HCT116 (cell line): ENCODE measurements around the gene GNAI2. TPM values are rescaled to one million over a fixed set of nuclear protein-coding genes. Genes with fewer than 3 reads are reported as not detected.

Experiments used
- ATAC-seq: fragments of 200-7000 bp; cut with Tn5 transposase; 2 replicates; pipeline ENCODE4 v1.9.1; 2020; ENCODE audit warnings: mild to moderate bottlenecking, moderate library complexity
- BruUV-seq: library from RNA; stranded (reverse); fragments of 400-500 nt; replicated peaks from 2 replicates; lab custom pipeline; 2021; lab: Mats Ljungman, UMichigan
- CTCF ChIA-PET: fragments of 300-600 bp; sonication (Branson Sonifier 250); formaldehyde crosslinking; loops from one replicate; lab custom pipeline; 2021; ENCODE audit warnings: antibody characterized with exemption; lab: Charles Lee
- POLR2A ChIA-PET: fragments of 300-600, 350-600 bp; sonication (Branson Sonifier 250); formaldehyde crosslinking; loops from one replicate; lab custom pipeline; 2021; ENCODE audit warnings: antibody characterized with exemption; lab: Charles Lee
- RAD21 ChIA-PET, 2 experiments: fragments of 300-600 bp; sonication (Branson Sonifier 250); formaldehyde crosslinking; loops; one replicate each; lab custom pipeline; 2023; ENCODE audit warnings: low total read pairs in 2 of 2; ENCODE audit not compliant: uncharacterized antibody in 2 of 2, unreplicated experiment in 2 of 2, low non-redundant PET in 1 of 2; lab: Charles Lee
- DNase-seq: peaks from one replicate; pipeline ENCODE4 v3.0.0-alpha.2; 2010; ENCODE audit warnings: low read depth, low spot score
- H2AFZ ChIP-seq: fragments of 200-600 bp; shearing (Covaris generic), sonication (generic); 2 replicates; pipeline ENCODE4 v1.6.1; 2017; ENCODE audit warnings: low read depth, mixed run types, mixed read lengths, antibody characterized with exemption, low read length; ENCODE audit not compliant: poor library complexity, severe bottlenecking
- H3K27ac ChIP-seq: 2 replicates; pipeline ENCODE4 v1.5.1; 2012; ENCODE audit warnings: low read depth, low read length
- H3K27me3 ChIP-seq: fragments of 200-600 bp; sonication (generic); 2 replicates; pipeline ENCODE4 v1.6.1; 2016; ENCODE audit warnings: mixed run types, low read length, mixed read lengths; ENCODE audit not compliant: insufficient read depth
- H3K36me3 ChIP-seq, 2 experiments: fragments of 200-500 bp in 1 of 2; fragments of 200-600 bp in 1 of 2; sonication (Bioruptor generic) in 1 of 2; sonication (generic) in 1 of 2; 2 replicates each; pipeline versions ENCODE4 v1.5.1 to v1.6.1; 2014 to 2016; ENCODE audit warnings: low read length in 2 of 2, inconsistent platforms in 1 of 2, mixed read lengths in 1 of 2, mixed run types in 1 of 2; ENCODE audit not compliant: insufficient read depth in 2 of 2, control insufficient read depth in 1 of 2
- H3K4me1 ChIP-seq, 2 experiments: fragments of 200-600 bp in 1 of 2; sonication (generic) in 1 of 2; 2 replicates each; pipeline versions ENCODE4 v1.5.1 to v1.6.1; 2012 to 2017; ENCODE audit warnings: low read length in 2 of 2, inconsistent platforms in 1 of 2, mild to moderate bottlenecking in 1 of 2, mixed read lengths in 1 of 2, mixed run types in 1 of 2, moderate library complexity in 1 of 2; ENCODE audit not compliant: insufficient read depth in 2 of 2, control insufficient read depth in 1 of 2
- H3K4me2 ChIP-seq: fragments of 200-600 bp; sonication (generic); 2 replicates; pipeline ENCODE4 v1.6.1; 2017; ENCODE audit warnings: mixed run types, low read length, mixed read lengths
- H3K4me3 ChIP-seq, 2 experiments: fragments of 200-600 bp in 1 of 2; sonication (generic) in 1 of 2; replicated peaks in 1 of 2; 2 replicates each; pipeline ENCODE4 v1.5.1; 2011 to 2016; ENCODE audit warnings: low read length in 2 of 2, control low read depth in 1 of 2, low read depth in 1 of 2, mild to moderate bottlenecking in 1 of 2, mixed read lengths in 1 of 2, mixed run types in 1 of 2
- H3K79me2 ChIP-seq: fragments of 200-600 bp; sonication (generic); 2 replicates; pipeline ENCODE4 v1.6.1; 2017; ENCODE audit warnings: mild to moderate bottlenecking, mixed run types, low read length, moderate library complexity, mixed read lengths; ENCODE audit not compliant: insufficient read depth
- H3K9ac ChIP-seq: fragments of 200-600 bp; sonication (generic); 2 replicates; pipeline ENCODE4 v1.6.1; 2016; ENCODE audit warnings: low read length, mixed read lengths
- H3K9me2 ChIP-seq: fragments of 200-600 bp; sonication (generic), shearing (Covaris generic); 2 replicates; pipeline ENCODE4 v1.6.1; 2017; ENCODE audit warnings: mixed run types, mild to moderate bottlenecking, moderate library complexity; ENCODE audit not compliant: insufficient read depth
- H3K9me3 ChIP-seq, 2 experiments: fragments of 200-500 bp in 1 of 2; fragments of 200-600 bp in 1 of 2; sonication (Bioruptor generic) in 1 of 2; sonication (generic) in 1 of 2; 2 replicates each; pipeline ENCODE4 v1.6.1; 2014 to 2017; ENCODE audit warnings: low read length in 2 of 2, mixed read lengths in 2 of 2, inconsistent platforms in 1 of 2, low read depth in 1 of 2, mild to moderate bottlenecking in 1 of 2, mixed run types in 1 of 2, moderate library complexity in 1 of 2; ENCODE audit not compliant: control insufficient read depth in 1 of 2, insufficient read depth in 1 of 2
- H4K20me1 ChIP-seq: fragments of 200-600 bp; sonication (generic), shearing (Covaris generic); 2 replicates; pipeline ENCODE4 v1.6.1; 2017; ENCODE audit warnings: mixed run types, mild to moderate bottlenecking, moderate library complexity; ENCODE audit not compliant: insufficient read depth
- CBX3 ChIP-seq: IDR thresholded peaks from 2 replicates; pipeline ENCODE4 v1.6.1; 2012; ENCODE audit warnings: low read depth
- CEBPB ChIP-seq: IDR thresholded peaks from 2 replicates; pipeline ENCODE4 v1.6.1; 2012; ENCODE audit warnings: low read depth
- EGR1 ChIP-seq: IDR thresholded peaks from 2 replicates; pipeline ENCODE4 v1.6.1; 2012; ENCODE audit warnings: low read depth
- ELF1 ChIP-seq: IDR thresholded peaks from 2 replicates; pipeline ENCODE4 v1.6.1; 2012; ENCODE audit warnings: low read depth, borderline replicate concordance
- EZH2 ChIP-seq: fragments of 200-600 bp; sonication (generic); IDR thresholded peaks from 2 replicates; pipeline ENCODE4 v1.6.1; 2017; ENCODE audit warnings: antibody characterized with exemption, mixed run types
- EZH2phosphoT487 ChIP-seq: fragments of 200-600 bp; IDR thresholded peaks from 2 replicates; pipeline ENCODE4 v1.6.1; 2018; ENCODE audit warnings: antibody characterized with exemption, borderline replicate concordance
- FOSL1 ChIP-seq: IDR thresholded peaks from 2 replicates; pipeline ENCODE4 v1.6.1; 2012; ENCODE audit warnings: low read depth
- JUND ChIP-seq: IDR thresholded peaks from 2 replicates; pipeline ENCODE4 v1.6.1; 2012
- POLR2A ChIP-seq: IDR thresholded peaks from 2 replicates; pipeline ENCODE4 v1.7.0; 2011; ENCODE audit warnings: borderline replicate concordance; ENCODE audit not compliant: insufficient read depth, insufficient read length; ENCODE audit errors: extremely low read depth
- POLR2AphosphoS5 ChIP-seq: IDR thresholded peaks from 2 replicates; pipeline ENCODE4 v1.6.1; 2011; ENCODE audit warnings: mild to moderate bottlenecking, low read depth, low read length, moderate library complexity
- SIN3A ChIP-seq: IDR thresholded peaks from 2 replicates; pipeline ENCODE4 v1.6.1; 2012; ENCODE audit warnings: low read depth
- SP1 ChIP-seq: IDR thresholded peaks from 2 replicates; pipeline ENCODE4 v1.6.1; 2012; ENCODE audit warnings: low read depth
- SRF ChIP-seq: IDR thresholded peaks from 2 replicates; pipeline ENCODE4 v1.6.1; 2012; ENCODE audit warnings: low read depth
- YY1 ChIP-seq: IDR thresholded peaks from 2 replicates; pipeline ENCODE4 v1.6.1; 2011; ENCODE audit warnings: low read length, low read depth, moderate library complexity, mild to moderate bottlenecking; ENCODE audit not compliant: insufficient replicate concordance; ENCODE audit errors: extremely low read depth
- ZFX ChIP-seq: fragments of 450-650 bp; IDR thresholded peaks from 2 replicates; pipeline ENCODE4 v1.6.1; 2017
- ZNF274 ChIP-seq: fragments of 200-500 bp; sonication (Bioruptor generic); IDR thresholded peaks from 2 replicates; pipeline ENCODE4 v1.6.1; 2014; ENCODE audit warnings: mild to moderate bottlenecking, low read depth, low read length, inconsistent platforms
- intact Hi-C: fragments of 100-400 bp; cut with micrococcal nuclease; formaldehyde crosslinking; loops from 2 replicates; pipeline ENCODE4 v1.10.0; 2022
- total RNA-seq: library from RNA; stranded (reverse); gene quantifications from one replicate; pipeline ENCODE4 v1.2.1, GENCODE V29; 2021; ENCODE audit not compliant: unreplicated experiment
- TF ChIP-seq, protein P1 (sequence below), 3 experiments: fragments of 200-600 bp in 1 of 3; sonication (generic) in 1 of 3; IDR thresholded peaks in 2 of 3; conservative IDR thresholded peaks in 1 of 3; 2 replicates each; pipeline ENCODE4 v1.5.1; 2012 to 2017; ENCODE audit warnings: low read depth in 2 of 3, low read length in 2 of 3, antibody characterized with exemption in 1 of 3, borderline replicate concordance in 1 of 3, control low read depth in 1 of 3, mild to moderate bottlenecking in 1 of 3, mixed read lengths in 1 of 3, mixed run types in 1 of 3, moderate library complexity in 1 of 3; ENCODE audit not compliant: insufficient read depth in 1 of 3
- TF ChIP-seq, protein P2 (sequence below): IDR thresholded peaks from 2 replicates; pipeline ENCODE4 v1.6.1; 2012
- TF ChIP-seq, protein P3 (sequence below): IDR thresholded peaks from 2 replicates; pipeline ENCODE4 v1.6.1; 2012; ENCODE audit warnings: low read depth
- TF ChIP-seq, protein P4 (sequence below): IDR thresholded peaks from 2 replicates; pipeline ENCODE4 v1.6.1; 2012

Gene GNAI2
- total RNA-seq, 1 experiment from 2014 or later = 170 TPM

DNA sequence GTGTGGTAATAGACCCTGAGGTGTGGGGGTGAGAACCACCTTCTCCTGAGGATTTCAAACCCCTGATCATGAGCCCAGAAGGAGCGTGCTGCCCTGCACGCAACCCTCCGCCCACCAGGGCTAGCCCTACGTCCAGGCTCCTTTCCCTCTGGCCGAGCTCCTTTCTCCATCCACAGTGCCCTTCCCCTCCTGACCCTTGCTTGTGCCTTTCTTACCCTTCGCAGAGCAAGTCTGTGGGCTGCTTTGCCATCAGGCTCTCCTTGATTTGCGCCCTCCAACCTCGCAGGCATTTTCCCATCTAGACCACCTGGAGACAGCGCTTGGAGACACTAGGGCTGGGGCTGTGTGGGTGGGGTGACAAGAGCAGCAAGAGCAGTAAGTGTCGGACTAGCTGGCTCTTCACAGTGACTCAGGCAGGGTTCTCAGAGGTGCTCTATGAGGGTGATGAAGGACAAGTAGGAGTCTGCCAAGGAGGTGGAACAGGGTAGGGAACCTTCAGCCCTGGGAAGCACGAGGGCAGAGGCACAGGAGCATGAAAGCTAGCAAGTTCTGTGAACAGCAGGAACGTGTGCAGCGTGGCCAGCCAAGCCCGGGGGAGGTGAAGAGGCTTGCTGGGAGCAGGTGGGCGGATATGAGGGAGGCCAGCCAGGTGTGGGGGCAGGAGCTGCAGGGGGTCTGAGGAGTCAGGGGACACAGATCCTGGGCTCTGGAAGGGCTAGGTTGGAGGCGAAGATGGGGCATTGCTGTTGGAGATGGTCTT, 33.5 kb upstream of the GNAI2 start:
- ChIA-PET POLR2A (interaction anchor here (1.7 kb wide), 1 partner anchor 23 kb away, joined by 4 read pairs; no protein-coding TSS in a partner anchor), CTCF (interaction anchor here (0.7 to 1.8 kb wide), 5 partner anchors 8 to 57 kb away, joined by 3 to 11 read pairs (median 5); no protein-coding TSS in a partner anchor), RAD21 (interaction anchor here in 1 of 2 experiments (0.5 kb wide), 1 partner anchor 7 kb away, joined by 7 read pairs; no protein-coding TSS in a partner anchor)
- DNase-seq = no peak
- no peak overlapping the region for H3K4me3 ChIP-seq
- peaks cover 10 to 41% of the 10 kb centered on the region in 2 experiments; a peak in 3 of 4 replicates for H3K4me1 ChIP-seq
- ATAC-seq = no peak
- no TSS peak for BruUV-seq
- H3K9me2 ChIP-seq = no peaks in the 10 kb centered on the region
- H3K4me2 ChIP-seq = no peak overlapping the region
- no peak for TF ChIP-seq EGR1
- no peak for TF ChIP-seq ELF1
- TF ChIP-seq ZFX = no peak
- no peak for TF ChIP-seq EZH2
- TF ChIP-seq, protein P1, sequence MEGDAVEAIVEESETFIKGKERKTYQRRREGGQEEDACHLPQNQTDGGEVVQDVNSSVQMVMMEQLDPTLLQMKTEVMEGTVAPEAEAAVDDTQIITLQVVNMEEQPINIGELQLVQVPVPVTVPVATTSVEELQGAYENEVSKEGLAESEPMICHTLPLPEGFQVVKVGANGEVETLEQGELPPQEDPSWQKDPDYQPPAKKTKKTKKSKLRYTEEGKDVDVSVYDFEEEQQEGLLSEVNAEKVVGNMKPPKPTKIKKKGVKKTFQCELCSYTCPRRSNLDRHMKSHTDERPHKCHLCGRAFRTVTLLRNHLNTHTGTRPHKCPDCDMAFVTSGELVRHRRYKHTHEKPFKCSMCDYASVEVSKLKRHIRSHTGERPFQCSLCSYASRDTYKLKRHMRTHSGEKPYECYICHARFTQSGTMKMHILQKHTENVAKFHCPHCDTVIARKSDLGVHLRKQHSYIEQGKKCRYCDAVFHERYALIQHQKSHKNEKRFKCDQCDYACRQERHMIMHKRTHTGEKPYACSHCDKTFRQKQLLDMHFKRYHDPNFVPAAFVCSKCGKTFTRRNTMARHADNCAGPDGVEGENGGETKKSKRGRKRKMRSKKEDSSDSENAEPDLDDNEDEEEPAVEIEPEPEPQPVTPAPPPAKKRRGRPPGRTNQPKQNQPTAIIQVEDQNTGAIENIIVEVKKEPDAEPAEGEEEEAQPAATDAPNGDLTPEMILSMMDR (IDR thresholded peaks at IDR 0.05 in 2 of 3, conservative IDR thresholded peaks at IDR 0.05 in 1 of 3; ENCODE audit: borderline replicate concordance in 1 of 3, insufficient read depth in 1 of 3, low read depth in 2 of 3, low read length in 2 of 3) = no peak
- TF ChIP-seq, protein P2, sequence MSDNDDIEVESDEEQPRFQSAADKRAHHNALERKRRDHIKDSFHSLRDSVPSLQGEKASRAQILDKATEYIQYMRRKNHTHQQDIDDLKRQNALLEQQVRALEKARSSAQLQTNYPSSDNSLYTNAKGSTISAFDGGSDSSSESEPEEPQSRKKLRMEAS = no peak
- no peak for TF ChIP-seq SRF
- no peak for TF ChIP-seq FOSL1
- no peak for TF ChIP-seq POLR2AphosphoS5
- TF ChIP-seq ZNF274 = no peak
- no peak for TF ChIP-seq SIN3A
- no peak for TF ChIP-seq EZH2phosphoT487
- no peak for TF ChIP-seq CEBPB
- TF ChIP-seq, protein P3, sequence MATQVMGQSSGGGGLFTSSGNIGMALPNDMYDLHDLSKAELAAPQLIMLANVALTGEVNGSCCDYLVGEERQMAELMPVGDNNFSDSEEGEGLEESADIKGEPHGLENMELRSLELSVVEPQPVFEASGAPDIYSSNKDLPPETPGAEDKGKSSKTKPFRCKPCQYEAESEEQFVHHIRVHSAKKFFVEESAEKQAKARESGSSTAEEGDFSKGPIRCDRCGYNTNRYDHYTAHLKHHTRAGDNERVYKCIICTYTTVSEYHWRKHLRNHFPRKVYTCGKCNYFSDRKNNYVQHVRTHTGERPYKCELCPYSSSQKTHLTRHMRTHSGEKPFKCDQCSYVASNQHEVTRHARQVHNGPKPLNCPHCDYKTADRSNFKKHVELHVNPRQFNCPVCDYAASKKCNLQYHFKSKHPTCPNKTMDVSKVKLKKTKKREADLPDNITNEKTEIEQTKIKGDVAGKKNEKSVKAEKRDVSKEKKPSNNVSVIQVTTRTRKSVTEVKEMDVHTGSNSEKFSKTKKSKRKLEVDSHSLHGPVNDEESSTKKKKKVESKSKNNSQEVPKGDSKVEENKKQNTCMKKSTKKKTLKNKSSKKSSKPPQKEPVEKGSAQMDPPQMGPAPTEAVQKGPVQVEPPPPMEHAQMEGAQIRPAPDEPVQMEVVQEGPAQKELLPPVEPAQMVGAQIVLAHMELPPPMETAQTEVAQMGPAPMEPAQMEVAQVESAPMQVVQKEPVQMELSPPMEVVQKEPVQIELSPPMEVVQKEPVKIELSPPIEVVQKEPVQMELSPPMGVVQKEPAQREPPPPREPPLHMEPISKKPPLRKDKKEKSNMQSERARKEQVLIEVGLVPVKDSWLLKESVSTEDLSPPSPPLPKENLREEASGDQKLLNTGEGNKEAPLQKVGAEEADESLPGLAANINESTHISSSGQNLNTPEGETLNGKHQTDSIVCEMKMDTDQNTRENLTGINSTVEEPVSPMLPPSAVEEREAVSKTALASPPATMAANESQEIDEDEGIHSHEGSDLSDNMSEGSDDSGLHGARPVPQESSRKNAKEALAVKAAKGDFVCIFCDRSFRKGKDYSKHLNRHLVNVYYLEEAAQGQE = no peak
- TF ChIP-seq SP1 = no peak
- TF ChIP-seq JUND = no peak
- no peak for TF ChIP-seq CBX3
- TF ChIP-seq YY1 = no peak
- TF ChIP-seq POLR2A = no peak
- TF ChIP-seq, protein P4, sequence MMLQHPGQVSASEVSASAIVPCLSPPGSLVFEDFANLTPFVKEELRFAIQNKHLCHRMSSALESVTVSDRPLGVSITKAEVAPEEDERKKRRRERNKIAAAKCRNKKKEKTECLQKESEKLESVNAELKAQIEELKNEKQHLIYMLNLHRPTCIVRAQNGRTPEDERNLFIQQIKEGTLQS = no peak
- no peaks in the 10 kb centered on the region for H3K27me3 ChIP-seq
- no peak overlapping the region for H3K27ac ChIP-seq
- no peaks in the 10 kb centered on the region for H4K20me1 ChIP-seq
- H3K36me3 ChIP-seq = no peaks in the 10 kb centered on the region
- no peak overlapping the region for H2AFZ ChIP-seq
- intact Hi-C loops = no loop called here
- H3K9me3 ChIP-seq = no peaks in the 10 kb centered on the region
- H3K9ac ChIP-seq = no peak overlapping the region
- no peaks in the 10 kb centered on the region for H3K79me2 ChIP-seq
